Breast epithelium (tissue), 3 donors: ENCODE data around the gene PHAF1.

Source experiments
- POLR2A ChIP-seq: fragments of 450-650 bp; IDR thresholded peaks from one replicate; pipeline ENCODE4 v1.6.1; 2016; ENCODE audit warnings: antibody characterized with exemption, mild to moderate bottlenecking, moderate library complexity
- POLR2AphosphoS5 ChIP-seq, 3 donors: sonication (generic); formaldehyde crosslinking; IDR thresholded peaks; one replicate each; pipeline ENCODE4 v1.6.1; 2017; ENCODE audit warnings: antibody characterized with exemption in 3 of 3
- TF ChIP-seq, protein P1 (sequence below), 3 donors: fragments of 450-650 bp; IDR thresholded peaks; one replicate each; pipeline ENCODE4 v1.5.1; 2016 to 2017; ENCODE audit warnings: antibody characterized with exemption in 3 of 3, mild to moderate bottlenecking in 3 of 3, moderate library complexity in 3 of 3

DNA sequence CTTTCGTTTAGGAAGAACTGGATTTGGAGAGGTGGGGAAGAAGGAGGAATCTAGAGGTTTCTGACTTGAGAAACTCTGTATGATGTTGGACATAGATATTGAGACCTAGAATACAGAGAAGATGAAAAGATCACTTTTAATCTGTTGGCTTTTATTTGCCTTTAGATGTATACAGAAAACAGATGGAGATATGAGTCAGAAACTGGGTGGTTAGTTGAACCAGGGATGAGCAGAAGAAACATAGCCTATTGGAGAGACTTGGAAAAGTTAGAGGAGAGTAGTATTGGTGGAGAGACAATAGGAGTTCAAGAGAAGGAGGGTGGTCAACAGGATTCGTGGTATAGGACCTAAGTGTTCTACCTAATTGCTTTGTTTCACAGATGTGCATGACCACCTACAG, 5.1 kb downstream of the PHAF1 start:
- TF ChIP-seq, protein P1, sequence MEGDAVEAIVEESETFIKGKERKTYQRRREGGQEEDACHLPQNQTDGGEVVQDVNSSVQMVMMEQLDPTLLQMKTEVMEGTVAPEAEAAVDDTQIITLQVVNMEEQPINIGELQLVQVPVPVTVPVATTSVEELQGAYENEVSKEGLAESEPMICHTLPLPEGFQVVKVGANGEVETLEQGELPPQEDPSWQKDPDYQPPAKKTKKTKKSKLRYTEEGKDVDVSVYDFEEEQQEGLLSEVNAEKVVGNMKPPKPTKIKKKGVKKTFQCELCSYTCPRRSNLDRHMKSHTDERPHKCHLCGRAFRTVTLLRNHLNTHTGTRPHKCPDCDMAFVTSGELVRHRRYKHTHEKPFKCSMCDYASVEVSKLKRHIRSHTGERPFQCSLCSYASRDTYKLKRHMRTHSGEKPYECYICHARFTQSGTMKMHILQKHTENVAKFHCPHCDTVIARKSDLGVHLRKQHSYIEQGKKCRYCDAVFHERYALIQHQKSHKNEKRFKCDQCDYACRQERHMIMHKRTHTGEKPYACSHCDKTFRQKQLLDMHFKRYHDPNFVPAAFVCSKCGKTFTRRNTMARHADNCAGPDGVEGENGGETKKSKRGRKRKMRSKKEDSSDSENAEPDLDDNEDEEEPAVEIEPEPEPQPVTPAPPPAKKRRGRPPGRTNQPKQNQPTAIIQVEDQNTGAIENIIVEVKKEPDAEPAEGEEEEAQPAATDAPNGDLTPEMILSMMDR (IDR thresholded peaks at IDR 0.05), result no peak
- TF ChIP-seq POLR2A (no peak), POLR2AphosphoS5 (IDR thresholded peaks at IDR 0.05) (no peak)
